EL (cell line): ENCODE measurements around the gene OR5M10.
"Not testable (repeated sequence)": the region's sequence is repeated elsewhere in the genome, so short reads cannot be mapped to it uniquely, and the experiment has no call there.

ENCODE experiments used
- DNase-seq: peaks from one replicate; pipeline ENCODE4 v3.0.0-alpha.2; 2016

The OR5M10 gene

DNA sequence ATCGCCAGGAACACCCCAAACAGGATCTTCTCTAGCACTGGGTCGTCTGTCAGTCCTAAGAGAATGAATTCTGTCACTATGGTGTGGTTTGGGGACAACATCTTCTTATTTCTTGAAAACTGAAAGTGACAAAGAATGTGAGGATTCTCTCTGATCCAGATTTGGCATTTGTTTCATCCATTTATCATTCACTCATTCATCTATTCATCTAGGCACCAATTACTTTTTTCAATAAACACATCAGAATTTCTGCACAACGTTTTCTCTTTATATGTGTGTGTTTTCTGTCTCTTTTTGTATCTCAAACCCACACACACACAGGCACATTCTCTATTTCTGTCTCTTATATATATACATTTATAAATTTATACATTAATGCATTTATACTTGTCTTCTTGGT is at the start of gene OR5M10:
Gene OR5M10 (minus strand): TSS at position 101 of the 400 bp plus-strand sequence. CDS start 0 bp downstream, at position 101.
- DNase-seq: no peak

DNA sequence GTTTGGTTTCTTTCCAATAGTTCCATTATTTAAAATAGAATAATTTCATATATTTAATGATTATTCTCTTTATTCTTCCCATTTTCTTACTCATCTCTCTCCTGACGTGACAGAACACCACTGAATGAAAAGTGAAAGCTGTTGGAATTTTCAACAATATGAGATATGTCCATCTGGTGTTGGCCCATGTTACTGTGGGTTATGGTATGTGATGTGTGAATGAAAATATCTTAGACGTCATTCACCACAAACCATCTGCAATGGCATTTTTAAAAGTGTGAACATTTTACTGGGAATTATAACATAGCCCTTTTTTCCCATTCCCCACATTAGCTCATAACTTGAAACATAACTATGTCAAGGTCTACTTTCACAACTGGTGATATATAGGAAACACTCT is 48.4 kb upstream of the OR5M10 start:
- DNase-seq: no peak

DNA sequence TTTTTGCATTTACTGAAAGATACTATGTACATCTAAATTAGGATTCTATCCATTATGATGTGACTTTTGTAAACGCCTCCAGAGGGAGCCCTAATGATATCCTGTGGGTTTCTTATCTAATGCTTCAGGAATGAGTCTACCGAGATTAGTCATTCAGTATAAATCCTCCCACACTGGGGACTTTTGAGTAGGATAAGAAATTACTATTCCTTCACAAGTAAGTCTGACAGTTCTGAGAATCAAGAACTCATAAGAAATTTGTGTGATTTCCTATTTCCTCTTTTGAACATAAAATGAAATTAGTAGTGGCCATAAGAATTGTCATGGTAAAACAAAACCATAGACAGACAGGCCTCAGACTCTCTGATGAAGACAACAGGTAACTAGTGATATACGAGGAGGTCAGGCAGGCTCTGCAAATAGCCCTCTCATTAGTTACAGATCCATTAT is 47.2 kb upstream of the OR5M10 start:
- peak; percentile 38 for DNase-seq

DNA sequence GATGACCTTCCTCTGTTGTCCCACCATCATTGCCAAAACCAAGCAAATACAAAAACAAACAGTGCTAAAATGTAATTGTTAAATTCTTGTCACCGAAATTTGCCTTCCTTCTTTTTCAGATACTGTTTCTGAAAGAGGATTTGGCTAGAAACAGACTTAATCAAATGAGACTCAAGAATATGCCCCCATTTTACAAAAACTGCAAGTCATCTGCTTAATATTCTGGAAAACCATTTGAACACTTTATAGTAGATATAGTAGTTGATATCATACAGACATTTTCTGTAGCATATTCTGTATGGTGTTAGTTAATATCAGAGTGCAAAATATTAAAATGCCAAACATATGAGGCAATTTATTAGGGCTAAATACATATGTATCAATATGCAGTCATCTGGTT is 33.7 kb upstream of the OR5M10 start:
- no peak for DNase-seq

DNA sequence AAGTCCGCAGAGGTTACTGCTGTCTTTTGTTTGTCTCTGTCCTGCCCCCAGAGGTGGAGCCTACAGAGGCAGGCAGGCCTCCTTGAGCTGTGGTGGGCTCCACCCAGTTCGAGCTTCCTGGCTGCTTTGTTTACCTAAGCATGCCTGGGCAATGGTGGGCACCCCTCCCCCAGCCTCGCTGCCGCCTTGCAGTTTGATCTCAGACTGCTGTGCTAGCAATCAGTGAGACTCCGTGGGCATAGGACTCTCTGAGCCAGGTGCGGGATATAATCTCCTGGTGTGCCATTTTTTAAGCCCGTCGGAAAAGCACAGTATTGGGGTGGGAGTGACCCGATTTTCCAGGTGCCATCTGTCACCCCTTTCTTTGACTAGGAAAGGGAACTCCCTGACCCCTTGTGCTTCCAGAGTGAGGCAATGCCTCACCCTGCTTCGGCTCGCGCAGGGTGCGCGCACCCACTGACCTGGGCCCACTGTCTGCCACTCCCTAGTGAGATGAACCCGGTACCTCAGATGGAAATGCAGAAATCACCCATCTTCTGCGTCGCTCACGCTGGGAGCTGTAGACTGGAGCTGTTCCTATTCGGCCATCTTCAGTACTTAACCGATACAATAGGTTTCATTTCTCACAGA is 14.7 kb upstream of the OR5M10 start:
- not testable (repeated sequence) for DNase-seq

DNA sequence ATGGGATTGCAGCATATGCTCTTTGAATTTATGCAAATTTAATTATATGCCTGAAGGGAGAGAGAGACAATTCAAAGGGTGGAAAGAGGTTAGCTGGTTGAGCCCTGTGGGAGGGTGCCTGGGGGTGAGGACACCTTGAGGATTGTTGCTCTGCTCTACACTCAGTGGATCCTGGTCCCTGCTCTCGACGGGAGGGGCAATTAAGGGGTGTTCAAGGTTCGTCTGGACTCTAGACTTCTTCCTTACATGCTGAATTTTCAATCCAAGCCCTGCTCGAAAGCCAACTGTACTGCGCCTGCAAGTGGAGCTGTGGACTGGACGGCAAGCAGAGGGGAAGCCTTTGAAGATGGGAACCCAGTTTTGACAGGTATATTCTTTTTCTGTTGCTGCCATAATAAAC is 18.9 kb downstream of the OR5M10 start:
- no peak for DNase-seq

DNA sequence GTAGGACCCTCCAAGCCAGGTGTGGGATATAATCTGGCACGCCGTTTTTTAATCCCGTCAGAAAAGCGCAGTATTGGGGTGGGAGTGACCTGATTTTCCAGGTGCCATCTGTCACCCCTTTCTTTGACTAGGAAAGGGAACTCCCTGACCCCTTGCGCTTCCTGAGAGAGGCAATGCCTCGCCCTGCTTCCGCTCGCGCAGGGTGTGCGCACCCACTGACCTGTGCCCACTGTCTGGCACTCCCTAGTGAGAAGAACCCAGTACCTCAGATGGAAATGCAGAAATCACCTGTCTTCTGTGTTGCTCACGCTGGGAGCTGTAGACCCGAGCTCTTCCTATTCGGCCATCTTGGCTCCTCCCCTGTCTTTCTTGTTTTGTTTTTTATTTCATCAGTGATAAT is 22.8 kb downstream of the OR5M10 start:
- DNase-seq: not testable (repeated sequence)

DNA sequence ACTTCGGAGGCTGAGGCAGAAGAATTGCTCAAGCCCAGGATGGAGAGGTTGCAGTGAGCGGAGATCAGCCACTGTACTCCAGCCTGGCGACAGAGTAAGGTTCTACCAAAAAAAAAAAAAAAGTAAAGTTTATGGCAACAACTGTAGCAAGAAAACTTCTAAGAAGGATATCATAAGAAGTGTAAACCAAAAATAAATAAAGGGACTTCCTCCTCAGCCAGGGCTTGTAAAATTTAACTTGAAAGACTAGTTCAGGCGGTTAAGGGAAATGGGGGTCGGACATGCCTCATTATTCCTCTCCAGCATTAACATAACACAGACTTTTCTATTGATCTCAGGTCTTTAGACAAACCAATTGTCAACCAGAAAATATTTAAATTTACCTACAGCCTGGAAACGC is 32.0 kb downstream of the OR5M10 start:
- DNase-seq: no peak

DNA sequence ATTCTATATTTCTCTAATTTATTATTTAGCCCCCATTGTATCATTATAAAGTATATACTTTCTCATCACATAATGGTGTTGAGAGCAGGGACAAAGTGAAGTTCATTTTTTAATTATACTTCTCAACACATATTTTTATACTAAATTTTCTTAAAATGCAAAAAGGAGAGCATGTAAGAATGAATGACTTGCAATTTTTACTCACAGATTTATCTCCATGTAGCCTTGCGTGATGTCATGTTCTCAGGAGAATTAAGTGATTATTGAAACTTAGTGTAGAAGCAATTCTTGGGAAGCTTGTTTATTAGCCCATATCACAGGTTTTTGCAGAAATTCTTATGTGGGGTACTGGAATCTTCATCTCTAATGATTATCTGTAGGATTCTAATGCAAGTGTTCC is 33.8 kb downstream of the OR5M10 start:
- no peak for DNase-seq

DNA sequence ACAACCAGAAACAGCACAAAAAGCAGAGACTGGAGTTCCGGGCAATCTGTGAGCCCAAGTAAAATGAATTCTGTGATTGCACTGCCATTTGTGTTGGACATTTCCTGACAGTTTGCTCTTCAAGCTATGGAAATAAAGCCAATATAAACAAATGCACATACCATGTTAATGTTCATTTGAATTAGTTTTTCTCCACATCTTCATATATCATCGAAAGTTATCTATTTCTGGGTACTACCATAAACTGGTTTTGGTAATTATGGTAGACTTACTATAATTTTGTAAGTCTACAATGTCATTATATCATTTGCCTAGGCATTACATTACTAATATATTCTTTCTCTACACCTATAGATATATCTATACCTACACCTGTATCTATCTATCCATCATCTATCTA is 34.4 kb downstream of the OR5M10 start, which contains the start of gene OR5M11:
Gene OR5M11 (minus strand): TSS at position 101 of the 400 bp plus-strand sequence. CDS start 0 bp downstream, at position 101.
- no peak for DNase-seq

DNA sequence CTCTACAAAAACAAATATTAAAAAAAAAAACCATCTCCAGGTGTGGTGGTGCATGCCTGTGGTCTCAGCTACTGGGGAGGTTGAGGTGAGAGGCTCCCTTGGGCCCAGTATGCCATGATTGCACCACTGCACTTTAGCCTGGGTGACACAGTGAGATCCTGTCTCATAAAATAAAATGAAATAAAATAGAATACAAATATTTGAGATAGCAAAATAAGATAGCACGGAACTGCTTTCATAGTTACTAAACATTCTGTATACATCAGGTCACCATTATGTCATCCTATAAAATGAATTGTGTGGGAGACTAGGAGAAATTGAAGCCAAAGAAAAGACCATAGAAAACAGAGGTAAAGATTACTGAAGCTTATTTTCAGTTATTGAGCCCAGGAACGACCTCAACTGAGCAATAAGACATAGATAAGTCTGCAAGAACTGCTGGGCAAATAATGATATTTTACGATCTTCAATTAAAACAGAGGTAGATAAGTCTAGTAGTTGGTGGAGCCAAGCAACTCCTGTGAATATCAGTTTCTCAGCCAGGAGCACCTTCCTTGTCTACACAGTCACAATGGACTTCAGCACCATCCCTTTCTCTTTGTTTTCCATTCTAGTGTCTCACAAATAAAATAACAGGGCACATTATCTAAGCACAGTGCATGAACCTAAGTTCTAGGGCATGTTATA is 44.3 kb downstream of the OR5M10 start:
- DNase-seq: no peak

DNA sequence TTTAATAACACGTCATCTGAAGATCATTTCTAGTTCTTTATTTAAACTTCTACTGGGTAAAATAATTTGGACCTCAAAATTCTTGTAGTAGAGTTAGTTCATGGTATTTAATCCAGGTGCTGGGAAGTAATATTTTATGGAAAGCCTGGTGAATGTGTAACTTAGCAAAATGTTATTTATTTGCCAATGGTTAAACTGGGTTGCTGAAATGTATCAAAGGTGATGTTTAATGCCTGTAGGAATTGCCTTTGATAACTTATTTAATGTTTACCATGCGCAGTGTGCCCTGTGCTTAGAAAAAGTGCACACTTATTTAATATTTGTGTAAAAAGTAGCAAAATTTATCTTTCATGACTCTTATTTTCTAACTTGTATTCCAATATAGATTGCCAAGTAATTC is 45.7 kb downstream of the OR5M10 start:
- DNase-seq: no peak
